Medulla oblongata (tissue), 1 donor: Measurements from ENCODE around the gene RASL12.
"Not testable (repeated sequence)": the region's sequence is repeated elsewhere in the genome, so short reads cannot be mapped to it uniquely, and the experiment has no call there.

ENCODE experiments used
- DNase-seq: peaks from one replicate; pipeline ENCODE4 v3.0.0-alpha.2; 2015; ENCODE audit errors: extremely low spot score

RASL12 gene

DNA sequence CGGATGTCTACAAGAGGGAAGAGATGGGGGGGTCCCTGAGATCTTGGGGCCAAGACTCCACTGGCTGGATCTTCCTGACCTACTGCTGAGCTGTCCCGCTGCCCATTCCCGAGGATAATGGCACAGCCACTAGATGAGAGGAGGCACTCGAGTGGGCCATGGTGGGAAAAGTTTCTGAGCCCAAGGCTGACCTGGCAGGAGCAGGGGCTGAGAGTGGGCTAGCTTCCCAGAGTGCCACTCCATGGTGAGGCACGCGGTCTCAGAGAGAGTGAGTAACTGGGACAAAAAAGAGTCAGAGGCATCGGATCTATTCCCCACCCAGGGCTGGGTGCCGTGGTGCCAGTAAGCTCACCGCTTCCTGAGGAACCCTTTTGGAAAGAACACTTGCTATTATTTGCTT lies 11.7 kb downstream of the RASL12 start:
- DNase-seq, result peak; percentile 69

DNA sequence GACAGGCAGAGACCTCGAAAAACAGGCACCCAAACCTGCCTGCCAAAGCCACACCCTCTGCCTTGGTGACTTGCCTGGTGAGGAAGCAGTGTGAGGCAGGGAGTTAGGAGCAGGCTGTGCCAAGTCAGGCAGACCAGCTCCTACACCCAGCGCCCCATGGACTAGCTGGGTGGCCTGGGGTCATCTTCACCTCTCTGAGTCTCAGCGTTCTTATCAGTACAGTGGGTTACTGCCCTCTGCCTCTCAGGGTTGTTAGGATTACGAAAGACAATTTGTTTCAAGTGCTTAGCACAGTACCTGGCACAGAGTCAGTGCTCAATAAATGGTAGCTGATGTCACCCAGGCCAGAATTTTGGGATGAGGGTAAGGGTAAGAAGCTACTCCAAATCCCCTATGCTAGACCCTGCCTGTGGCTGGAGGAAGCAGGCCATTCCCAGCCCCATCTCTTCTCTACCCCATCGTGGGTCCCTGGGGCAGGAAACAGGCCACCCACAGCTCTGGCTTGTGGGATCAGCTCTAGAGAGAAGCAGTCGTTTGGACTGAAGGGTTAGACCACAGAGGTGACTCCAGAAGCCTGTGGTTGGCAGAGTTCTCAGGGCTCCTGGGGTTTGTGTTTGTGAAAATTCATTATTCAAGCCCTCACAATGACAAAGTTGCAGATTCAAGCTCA lies 12.5 kb downstream of the RASL12 start:
- no peak for DNase-seq

DNA sequence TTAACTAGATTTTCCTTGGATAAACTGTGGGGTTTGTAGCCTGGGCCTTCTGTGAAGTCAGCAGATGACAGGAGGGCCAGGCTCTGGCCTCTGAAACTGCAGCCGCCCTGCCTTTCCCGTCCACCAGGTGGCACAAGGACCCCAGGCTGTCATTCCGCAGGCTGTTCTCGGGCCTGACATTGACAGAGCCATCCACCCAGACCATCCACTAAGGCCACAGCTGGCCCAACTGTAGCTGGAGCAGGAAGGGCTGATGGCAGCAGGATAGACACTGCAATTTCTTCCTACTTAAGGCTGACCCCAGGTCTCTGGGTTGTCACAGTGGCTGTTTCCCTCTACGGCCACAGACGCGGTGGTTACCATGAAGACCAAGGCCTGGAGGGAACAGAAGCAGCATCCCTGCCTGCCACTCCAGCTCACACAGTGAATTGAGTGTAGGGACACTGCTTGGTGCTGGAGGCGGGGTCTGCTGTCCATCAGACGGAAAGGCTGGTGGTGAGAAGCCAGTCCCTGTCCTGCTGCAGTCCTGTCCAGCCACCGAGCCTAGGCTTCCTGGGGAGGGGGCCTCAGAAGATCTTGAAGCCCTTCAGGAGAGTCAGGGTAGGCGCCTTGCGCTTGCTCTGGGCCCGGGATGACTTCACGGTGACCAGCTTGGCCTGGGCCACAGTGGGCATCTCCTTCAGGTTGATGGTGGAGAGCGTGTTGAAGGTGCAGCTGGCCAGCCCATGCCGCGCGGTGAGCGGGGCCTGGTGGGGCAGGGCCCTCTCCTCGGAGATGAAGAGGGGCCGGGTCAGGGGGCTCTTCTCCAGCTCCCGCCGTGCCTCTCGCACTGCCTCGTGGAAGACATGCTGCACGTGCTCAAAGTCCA lies 13.2 kb downstream of the RASL12 start:
- DNase-seq, result peak; percentile 89

DNA sequence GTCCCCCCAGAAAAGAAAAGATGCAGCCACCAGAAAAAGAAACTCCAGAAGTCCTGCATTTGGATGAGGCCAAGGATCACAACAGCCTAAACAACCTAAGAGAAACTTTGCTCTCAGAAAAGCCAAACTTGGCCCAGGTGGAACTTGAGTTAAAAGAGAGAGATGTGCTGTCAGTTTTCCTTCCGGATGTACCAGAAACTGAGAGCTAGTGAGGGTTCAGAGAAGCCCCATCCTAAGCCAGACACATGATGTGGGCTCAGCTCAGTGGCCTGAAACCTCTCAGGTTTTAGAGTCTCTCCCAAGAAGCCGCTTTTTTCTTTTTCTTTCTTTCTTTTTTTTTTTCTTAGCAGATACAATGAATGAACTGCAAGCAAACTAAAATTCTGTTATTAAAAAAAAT lies 14.8 kb downstream of the RASL12 start:
- no peak for DNase-seq

DNA sequence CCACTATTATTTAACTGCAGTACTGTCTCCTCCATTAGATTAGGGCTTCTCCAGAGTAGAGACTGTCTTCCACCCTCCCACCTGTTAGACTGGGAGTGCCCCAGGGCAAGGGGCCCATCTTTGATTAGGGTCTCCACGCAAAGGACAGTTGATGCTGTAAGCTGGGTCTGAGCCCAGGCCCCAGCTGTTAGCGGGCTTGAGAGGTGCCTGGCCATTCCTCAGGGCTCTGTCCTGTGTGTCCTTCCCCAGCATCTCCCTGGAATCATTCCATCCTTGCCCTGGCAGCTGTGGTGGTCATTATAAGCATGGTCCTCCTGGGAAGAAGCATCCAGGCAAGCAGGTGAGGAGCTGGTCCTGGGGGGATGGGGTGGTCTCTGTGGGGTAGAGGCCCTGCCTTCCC lies 16.5 kb downstream of the RASL12 start:
- DNase-seq, result no peak

DNA sequence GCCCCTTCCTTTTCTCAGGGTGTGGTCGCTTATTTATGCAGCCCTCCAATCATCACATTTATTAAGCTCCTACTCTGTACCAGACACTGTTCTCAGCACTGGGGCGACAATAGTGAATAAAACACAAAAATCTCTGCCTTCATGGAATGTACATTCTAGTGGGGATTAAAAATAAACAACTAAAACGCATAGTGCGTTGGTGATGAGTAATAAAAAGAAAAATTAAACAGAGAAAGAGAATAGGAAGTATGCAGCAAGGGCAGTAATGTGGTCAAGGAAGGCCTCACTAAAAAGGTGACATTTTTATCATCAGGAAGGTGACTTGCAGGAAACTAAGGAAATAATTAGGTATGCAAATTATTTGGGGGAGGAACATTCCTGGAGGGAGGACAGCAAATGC lies 17.5 kb downstream of the RASL12 start:
- no peak for DNase-seq

DNA sequence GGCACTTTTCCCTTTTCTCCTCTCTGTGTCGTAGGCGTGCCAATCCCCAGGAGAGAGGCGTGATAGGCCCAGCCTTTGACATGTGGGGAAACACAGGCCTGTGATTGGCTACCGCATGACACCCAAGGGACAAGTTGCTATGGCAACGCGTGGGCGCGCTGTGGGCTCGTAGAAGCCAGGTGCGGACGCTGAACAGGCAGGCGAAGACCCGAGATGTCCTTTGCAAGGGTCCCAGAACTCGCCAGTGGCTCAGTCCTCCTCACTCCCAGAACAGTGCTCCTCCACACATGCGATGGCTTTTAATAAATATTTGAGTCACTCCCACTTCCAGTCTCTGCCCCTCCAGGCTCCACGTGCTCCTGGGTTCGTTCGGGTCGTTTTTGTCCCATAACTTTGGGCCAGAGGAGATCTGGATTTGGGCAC lies 18.4 kb downstream of the RASL12 start:
- peak; percentile 97 for DNase-seq

DNA sequence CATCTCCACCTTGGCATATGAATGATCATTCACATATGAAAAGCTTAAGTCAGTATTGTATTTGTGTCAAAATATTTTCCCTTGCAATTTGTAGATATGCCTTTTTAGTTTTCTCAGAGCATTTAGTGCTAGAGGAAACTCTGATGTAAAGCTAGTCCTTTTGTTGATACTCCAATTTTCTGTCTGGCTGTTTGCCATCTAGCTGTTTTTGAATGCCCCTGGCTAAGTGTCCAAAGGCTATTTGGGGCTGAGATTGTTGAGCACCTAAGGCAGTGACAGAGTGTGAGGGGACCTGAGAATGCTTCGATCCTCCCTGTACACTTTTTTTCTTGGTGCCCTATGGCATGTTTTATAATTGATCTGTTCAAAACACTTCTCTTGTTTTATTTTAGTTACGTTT lies 19.6 kb downstream of the RASL12 start:
- DNase-seq, result no peak

DNA sequence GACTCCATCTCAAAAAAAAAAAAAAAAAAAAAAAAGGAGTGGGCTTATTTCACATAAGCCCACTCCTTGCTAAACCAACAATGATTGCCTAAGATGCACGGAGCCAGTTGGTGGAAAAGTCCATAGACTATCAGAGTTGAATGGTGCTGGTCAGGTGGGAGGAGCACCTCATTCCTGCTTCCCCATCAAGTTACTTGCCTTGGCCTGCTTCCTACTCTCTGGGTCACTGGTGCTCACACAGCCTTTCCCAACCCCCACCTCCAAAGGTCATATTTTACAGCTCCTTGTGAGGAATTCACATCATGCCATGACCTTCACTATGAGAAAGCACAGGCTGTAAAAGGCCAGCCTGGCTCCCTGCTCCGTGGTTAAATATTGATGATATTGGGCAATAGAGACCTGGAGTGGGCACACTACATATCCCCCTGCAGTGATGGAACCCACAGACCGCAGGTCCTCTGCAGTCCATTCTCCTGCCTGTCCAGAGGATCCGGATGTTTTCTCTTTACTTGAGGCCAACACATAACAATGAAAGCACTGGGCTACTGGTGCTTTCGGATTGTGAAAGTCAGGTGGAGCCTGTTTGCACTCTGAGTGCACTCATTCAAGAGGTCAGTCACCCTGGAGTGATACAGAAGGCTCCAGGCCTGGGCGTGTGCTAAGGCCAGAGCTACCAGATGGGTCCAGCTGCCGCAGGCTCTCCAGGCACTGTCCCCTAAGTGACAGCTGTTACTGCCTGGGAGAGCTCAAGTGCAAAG lies 22.9 kb downstream of the RASL12 start, which contains the start of gene SLC51B:
SLC51B (plus strand) TSS at position 664 of the 758 bp plus-strand sequence. CDS start 4,618 bp downstream, outside the sequence.
- DNase-seq, result no peak

DNA sequence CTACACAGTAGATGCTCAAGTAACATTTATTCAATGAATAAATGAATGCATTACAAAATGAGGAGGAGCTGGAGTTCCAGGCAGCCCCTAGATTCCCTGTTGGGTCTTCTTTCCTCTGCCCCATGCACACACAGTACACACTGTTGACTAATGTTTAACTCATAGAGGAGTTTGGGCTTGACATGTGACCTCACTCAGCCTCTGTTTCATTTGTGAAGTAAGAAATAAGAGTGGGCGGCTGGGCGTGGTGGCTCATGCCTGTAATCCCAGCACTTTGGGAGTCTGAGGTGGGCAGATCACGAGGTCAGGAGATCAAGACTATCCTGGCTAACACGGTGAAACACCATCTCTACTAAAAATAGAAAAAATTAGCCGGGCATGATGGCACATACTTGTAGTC lies 23.6 kb downstream of the RASL12 start:
- DNase-seq, result not testable (repeated sequence)

DNA sequence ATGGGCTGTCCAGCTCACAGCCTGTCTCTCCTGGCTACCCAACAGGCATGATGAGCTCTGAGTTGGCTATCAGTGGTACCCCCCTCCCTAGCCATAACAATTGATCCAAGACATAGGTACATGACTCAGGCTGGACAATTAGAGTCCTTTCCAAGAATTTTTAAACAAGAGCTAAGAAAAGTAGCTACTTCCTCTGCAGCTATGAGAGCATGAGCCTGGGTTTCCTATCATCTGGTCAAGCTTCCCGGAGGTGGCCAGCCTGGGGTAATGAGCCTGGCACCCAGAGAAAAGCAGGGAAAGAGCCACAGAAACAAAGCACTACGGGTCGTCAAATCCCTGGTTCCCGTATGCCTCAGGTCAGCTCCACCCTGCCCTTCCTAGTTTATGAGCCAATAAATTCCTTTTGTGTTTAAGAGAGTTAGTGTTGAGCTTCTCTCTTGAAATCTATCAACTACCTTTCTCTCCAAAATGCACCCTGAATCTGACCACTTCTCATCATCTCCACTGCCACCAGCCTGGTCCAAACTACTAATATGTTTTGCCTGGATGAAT lies 24.9 kb downstream of the RASL12 start:
- no peak for DNase-seq

DNA sequence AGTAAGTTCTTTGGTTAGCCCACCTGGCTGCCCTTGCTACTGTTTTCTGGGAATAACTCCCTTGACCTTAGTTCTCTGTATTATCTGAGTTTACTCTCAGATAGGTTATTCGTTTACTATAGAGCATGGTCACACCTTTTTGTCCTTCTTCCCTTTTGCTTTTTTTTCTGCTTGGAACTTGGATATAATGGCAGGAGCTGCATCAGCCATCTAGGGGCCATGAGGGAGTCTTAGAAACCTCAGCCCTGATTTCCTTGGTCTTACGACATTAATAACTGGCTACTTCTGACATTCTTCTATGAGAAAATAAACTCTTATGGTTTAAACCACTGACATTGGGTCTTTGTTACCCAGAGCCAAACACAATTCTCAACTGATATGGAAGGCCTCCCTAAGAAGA lies 26.0 kb downstream of the RASL12 start:
- DNase-seq, result no peak

DNA sequence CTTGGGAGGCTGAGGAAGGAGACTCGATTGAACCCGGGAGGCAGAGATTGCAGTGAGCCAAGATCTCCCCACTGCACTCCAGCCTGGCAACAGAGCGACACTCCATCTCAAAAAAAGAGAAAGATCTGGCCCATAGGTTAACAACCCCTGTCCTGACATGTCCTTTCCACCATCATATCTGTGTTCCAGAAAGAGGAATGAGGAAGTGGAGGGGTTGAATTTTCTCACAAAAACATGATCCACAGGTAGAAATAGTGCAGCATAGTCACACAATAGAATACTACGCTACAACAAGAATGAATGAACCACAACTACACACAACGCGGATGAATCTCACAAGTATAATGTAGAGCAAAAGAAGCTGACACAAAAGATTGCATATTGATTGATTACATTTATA lies 27.3 kb downstream of the RASL12 start:
- DNase-seq, result no peak

DNA sequence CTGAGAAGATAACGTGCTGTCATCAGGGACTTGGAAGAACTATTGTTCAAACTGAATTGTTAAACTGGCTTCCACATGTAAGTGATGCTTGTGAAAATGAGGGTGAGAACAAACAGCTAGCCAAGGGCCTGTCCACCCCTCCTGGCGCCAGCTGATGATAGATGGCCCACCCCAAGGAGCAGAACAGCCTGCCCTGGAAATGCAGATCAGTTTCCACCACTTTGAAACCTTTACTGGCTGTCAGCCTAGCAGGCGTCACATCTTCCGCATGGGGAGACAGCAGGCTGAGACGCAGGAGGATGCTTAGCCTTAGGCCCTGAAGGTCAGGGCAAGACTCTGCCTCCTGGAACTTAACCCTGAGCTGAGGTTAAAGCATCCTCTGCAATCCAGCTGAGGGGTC lies 29.0 kb downstream of the RASL12 start:
- DNase-seq, result no peak

DNA sequence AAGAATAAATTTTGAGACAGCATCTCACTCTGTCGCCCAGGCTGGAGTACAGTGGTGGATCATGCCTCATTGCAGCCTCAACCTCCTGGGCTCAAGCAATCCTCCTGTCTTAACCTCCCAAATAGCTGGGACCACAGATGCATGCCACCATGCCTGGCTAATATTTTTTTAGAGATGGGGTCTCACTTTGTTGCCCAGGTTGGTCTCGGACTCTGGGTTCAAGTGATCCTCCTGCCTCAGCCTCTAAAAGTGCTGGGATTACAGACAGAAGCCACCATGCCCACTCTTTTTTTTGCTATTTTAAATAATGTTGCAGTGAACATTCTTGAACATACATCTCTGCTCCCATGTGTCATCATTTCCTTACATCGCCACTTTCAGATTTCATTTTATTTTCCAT lies 29.4 kb downstream of the RASL12 start:
- no peak for DNase-seq

DNA sequence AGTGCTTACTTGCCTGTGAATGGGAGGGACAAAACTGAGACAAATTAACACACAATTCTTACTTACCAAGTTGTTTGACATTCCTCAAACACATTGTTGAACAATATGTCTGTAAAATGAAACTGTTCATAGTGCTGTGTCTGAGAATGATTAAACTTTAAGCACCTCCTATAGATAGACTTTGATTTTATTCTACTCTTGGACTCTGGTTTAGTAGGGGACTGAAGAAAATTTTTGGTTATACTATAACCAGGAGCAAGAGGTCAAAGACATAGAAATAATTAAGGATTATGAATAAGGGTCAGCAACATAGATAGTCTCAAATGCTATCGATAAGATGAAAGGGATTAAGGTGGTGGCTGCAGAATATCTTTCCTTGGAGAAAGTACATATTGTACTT lies 30.5 kb downstream of the RASL12 start:
- no peak for DNase-seq

DNA sequence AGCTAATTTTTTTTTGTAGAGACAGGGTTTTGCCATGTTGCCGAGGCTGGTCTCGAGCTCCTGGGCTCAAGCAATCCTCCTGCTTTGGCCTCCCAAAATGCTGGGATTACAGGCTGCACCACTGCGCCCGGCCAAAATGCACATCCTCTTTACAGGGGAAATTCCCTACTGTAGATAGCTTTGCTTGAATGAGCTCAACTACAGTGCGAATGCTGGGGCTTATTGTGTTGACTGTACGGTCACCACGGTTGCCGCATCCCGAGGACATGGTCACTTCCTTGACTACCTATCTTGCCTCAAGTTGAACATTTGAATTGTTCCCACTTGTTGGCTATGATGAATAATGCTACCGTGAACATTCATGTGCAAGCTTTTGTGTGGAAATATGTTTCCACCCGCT lies 33.1 kb downstream of the RASL12 start:
- DNase-seq, result no peak

DNA sequence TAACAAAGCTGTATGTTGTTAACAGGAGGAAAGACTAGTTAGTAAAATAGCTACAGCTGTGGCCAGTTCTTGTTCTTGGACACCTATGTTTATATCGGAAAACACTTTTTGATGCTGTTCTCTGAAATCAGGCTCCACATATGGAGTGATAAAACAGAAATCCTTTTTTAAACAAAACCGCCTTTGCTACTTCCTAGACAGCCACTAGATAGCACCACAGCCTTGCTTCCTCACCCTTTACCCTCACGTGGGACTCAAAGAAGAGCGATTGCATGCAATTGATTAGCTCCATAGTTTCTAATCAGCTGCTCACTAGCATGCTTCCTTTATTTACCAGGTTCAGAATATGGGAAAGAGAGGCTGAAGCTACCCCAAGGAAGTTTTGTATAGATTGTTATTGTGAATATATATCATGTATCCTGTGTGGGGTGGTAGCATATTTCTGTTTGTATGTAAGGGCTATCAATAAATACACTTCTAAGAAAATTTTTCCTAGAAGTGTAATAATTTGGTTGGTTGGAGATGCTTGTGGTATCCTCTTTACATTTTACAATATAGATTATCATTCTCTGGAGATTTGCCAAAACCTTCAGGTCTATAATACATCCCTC lies 34.0 kb downstream of the RASL12 start:
- peak; percentile 65 for DNase-seq

DNA sequence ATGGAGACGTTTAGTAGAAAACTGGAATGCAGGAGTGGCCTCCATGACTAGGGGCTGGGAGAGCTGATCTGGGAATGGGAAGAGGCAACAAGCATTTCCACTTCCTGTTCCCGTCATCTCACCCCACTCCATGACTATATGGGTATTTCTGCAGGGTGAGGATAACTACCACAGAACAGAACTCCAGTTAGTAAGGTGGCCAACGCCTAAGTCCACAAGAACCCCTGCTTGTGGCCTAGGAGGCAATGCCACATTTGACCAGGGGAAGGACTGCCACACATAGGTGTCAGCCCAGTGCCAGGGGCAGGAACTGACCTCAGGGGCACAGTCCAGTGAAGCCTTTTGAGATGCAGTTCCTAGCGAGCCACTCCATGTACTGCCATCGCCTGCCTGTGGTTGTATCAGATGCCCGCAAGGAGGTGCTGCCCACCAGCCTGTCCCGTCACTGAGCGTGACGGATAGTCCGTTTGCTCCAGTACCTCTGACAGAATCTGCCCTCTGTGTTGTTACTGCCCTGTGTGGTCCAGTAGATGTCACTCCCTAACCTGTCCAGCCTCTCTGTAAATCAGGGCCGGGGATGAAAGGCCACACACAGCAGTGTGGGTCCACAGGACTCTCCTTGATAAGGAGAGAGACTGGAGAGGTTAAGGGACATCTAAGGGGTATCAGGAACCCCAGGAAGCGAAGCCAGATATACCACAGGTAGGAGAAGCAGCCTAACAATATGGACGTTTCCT lies 34.8 kb downstream of the RASL12 start:
- peak; percentile 73 for DNase-seq

DNA sequence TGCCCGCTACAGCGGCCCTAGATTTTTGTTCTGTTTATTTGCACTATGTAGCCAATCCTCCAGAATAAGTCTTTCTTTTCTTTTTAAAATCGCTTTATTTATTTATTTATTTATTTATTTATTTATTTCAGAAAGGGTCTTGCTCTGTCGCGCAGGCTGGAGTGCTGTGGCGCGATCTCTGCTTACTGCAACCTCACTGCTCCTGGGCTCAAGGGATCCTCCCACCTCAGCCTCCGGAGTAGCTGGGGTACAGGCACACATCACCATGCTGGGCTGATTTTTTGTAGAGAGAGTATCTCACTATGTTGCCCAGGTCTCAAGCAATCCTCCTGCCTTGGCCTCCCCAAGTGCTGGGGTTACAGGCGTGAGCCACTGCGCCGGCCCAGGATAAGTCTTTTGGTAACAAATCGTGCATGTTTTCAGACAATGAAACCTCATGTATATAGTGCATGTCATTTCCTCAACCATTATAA lies 38.0 kb downstream of the RASL12 start:
- DNase-seq, result no peak
